Measurements from ENCODE around the gene UBASH3A.

The UBASH3A gene

GRCh38 chr21:42453224-42453985 is 49.7 kb downstream of the UBASH3A start:
- POLR2A ChIA-PET: interaction anchor here (1.4 kb wide), 1 partner anchor 8 kb away, joined by 3 read pairs; no protein-coding TSS in a partner anchor
- H3K27ac ChIP-seq (ENCODE audit: insufficient read depth in 1 of 2, low read depth in 1 of 2, low read length in 2 of 2, poor library complexity in 1 of 2, severe bottlenecking in 2 of 2): no peak overlapping the region
- 45% methylated on average over 17 of the region's 18 CpGs for WGBS (ENCODE audit: insufficient coverage)
- H3K4me3 ChIP-seq (ENCODE audit: control insufficient read depth in 1 of 7, extremely low read depth in 1 of 7, insufficient read depth in 4 of 7, low read depth in 2 of 7, low read length in 6 of 7): peak overlapping the region in 1 of 7 experiments; percentile 35
- peak in 1 of 3 donors; percentile 28 for DNase-seq
- no peaks in the 10 kb centered on the region for H3K27me3 ChIP-seq (replicated peaks in 2 of 5; ENCODE audit: control insufficient read depth in 4 of 5, insufficient read depth in 5 of 5, low read length in 4 of 5)
- peaks cover 5 to 49% (median 37%) of the 10 kb centered on the region in 4 experiments for H3K4me1 ChIP-seq (ENCODE audit: control extremely low read depth in 1 of 4, control insufficient read depth in 4 of 4, insufficient read depth in 4 of 4, low read length in 3 of 4)
- no peaks in the 10 kb centered on the region for H3K9me3 ChIP-seq (ENCODE audit: control extremely low read depth in 1 of 5, control insufficient read depth in 4 of 5, insufficient read depth in 2 of 5, low read depth in 1 of 5, low read length in 4 of 5)
- no peaks in the 10 kb centered on the region for H3K36me3 ChIP-seq (ENCODE audit: control insufficient read depth in 4 of 4, insufficient read depth in 4 of 4, low read length in 3 of 4)
- CTCF ChIA-PET: interaction anchor here (0.9 to 7.0 kb wide), 9 partner anchors 11 to 177 kb away, joined by 3 to 37 read pairs (median 4); no protein-coding TSS in a partner anchor

GRCh38 chr21:42453986-42454570 is 50.4 kb downstream of the UBASH3A start:
- CTCF ChIA-PET: interaction anchor here (0.9 to 7.0 kb wide), 8 partner anchors 13 to 178 kb away, joined by 3 to 37 read pairs (median 4); no protein-coding TSS in a partner anchor
- no peaks in the 10 kb centered on the region for H3K36me3 ChIP-seq (ENCODE audit: control insufficient read depth in 4 of 4, insufficient read depth in 4 of 4, low read length in 3 of 4)
- DNase-seq: no peak

GRCh38 chr21:42454786-42455185 is 51.1 kb downstream of the UBASH3A start:
- H3K9me3 ChIP-seq (ENCODE audit: control extremely low read depth in 1 of 5, control insufficient read depth in 4 of 5, insufficient read depth in 2 of 5, low read depth in 1 of 5, low read length in 4 of 5): no peaks in the 10 kb centered on the region
- H3K27ac ChIP-seq (ENCODE audit: insufficient read depth in 1 of 2, low read depth in 1 of 2, low read length in 2 of 2, poor library complexity in 1 of 2, severe bottlenecking in 2 of 2): no peak overlapping the region
- ChIA-PET CTCF (interaction anchor here (0.6 to 7.0 kb wide), 14 partner anchors 12 to 291 kb away, joined by 3 to 36 read pairs (median 3); no protein-coding TSS in a partner anchor), POLR2A (interaction anchor here (0.8 kb wide), 1 partner anchor 14 kb away, joined by 3 read pairs; no protein-coding TSS in a partner anchor)
- no peak overlapping the region for H3K4me3 ChIP-seq (ENCODE audit: control insufficient read depth in 1 of 7, extremely low read depth in 1 of 7, insufficient read depth in 4 of 7, low read depth in 2 of 7, low read length in 6 of 7)
- no peaks in the 10 kb centered on the region for H3K36me3 ChIP-seq (ENCODE audit: control insufficient read depth in 4 of 4, insufficient read depth in 4 of 4, low read length in 3 of 4)
- no peak for DNase-seq
- WGBS (ENCODE audit: insufficient coverage): 85% methylated on average over 7 of the region's 9 CpGs
- H3K4me1 ChIP-seq (ENCODE audit: control extremely low read depth in 1 of 4, control insufficient read depth in 4 of 4, insufficient read depth in 4 of 4, low read length in 3 of 4): peaks cover 5 to 60% (median 41%) of the 10 kb centered on the region in 4 experiments
- H3K27me3 ChIP-seq (replicated peaks in 2 of 5; ENCODE audit: control insufficient read depth in 4 of 5, insufficient read depth in 5 of 5, low read length in 4 of 5): no peaks in the 10 kb centered on the region

More at GRCh38 chr21:42453986-42454570, 50.4 kb downstream of the UBASH3A start:
- H3K9me3 ChIP-seq (ENCODE audit: control extremely low read depth in 1 of 5, control insufficient read depth in 4 of 5, insufficient read depth in 2 of 5, low read depth in 1 of 5, low read length in 4 of 5): no peaks in the 10 kb centered on the region
- no peaks in the 10 kb centered on the region for H3K27me3 ChIP-seq (replicated peaks in 2 of 5; ENCODE audit: control insufficient read depth in 4 of 5, insufficient read depth in 5 of 5, low read length in 4 of 5)
- POLR2A ChIA-PET: no interaction called here
- H3K4me1 ChIP-seq (ENCODE audit: control extremely low read depth in 1 of 4, control insufficient read depth in 4 of 4, insufficient read depth in 4 of 4, low read length in 3 of 4): peaks cover 5 to 54% (median 38%) of the 10 kb centered on the region in 4 experiments
- 95% methylated on average over 17 of the region's 19 CpGs for WGBS (ENCODE audit: insufficient coverage)
- no peak overlapping the region for H3K27ac ChIP-seq (ENCODE audit: insufficient read depth in 1 of 2, low read depth in 1 of 2, low read length in 2 of 2, poor library complexity in 1 of 2, severe bottlenecking in 2 of 2)
- no peak overlapping the region for H3K4me3 ChIP-seq (ENCODE audit: control insufficient read depth in 1 of 7, extremely low read depth in 1 of 7, insufficient read depth in 4 of 7, low read depth in 2 of 7, low read length in 6 of 7)

- peak in 1 of 3 donors; percentile 30 for DNase-seq
- Histone ChIP-seq H3K4me1 (ENCODE audit: control extremely low read depth in 1 of 4, control insufficient read depth in 4 of 4, insufficient read depth in 4 of 4, low read length in 3 of 4) (peaks cover 5 to 62% (median 44%) of the 10 kb centered on the region in 4 experiments), H3K27me3 (replicated peaks in 2 of 5; ENCODE audit: control insufficient read depth in 4 of 5, insufficient read depth in 5 of 5, low read length in 4 of 5) (no peaks in the 10 kb centered on the region), H3K4me3 (ENCODE audit: control insufficient read depth in 1 of 7, extremely low read depth in 1 of 7, insufficient read depth in 4 of 7, low read depth in 2 of 7, low read length in 6 of 7) (no peak overlapping the region), H3K27ac (ENCODE audit: insufficient read depth in 1 of 2, low read depth in 1 of 2, low read length in 2 of 2, poor library complexity in 1 of 2, severe bottlenecking in 2 of 2) (no peak overlapping the region), H3K9me3 (ENCODE audit: control extremely low read depth in 1 of 5, control insufficient read depth in 4 of 5, insufficient read depth in 2 of 5, low read depth in 1 of 5, low read length in 4 of 5) (no peaks in the 10 kb centered on the region), H3K36me3 (ENCODE audit: control insufficient read depth in 4 of 4, insufficient read depth in 4 of 4, low read length in 3 of 4) (no peaks in the 10 kb centered on the region)
- ChIA-PET CTCF (interaction anchor here (0.6 to 7.0 kb wide), 15 partner anchors 12 to 291 kb away, joined by 3 to 36 read pairs (median 3); no protein-coding TSS in a partner anchor), POLR2A (interaction anchor here (0.8 kb wide), 1 partner anchor 13 kb away, joined by 3 read pairs; no protein-coding TSS in a partner anchor)
- 85% methylated on average over 9 of the region's 9 CpGs for WGBS (ENCODE audit: insufficient coverage)
Observed at GRCh38 chr21:42455196-42455595, 51.5 kb downstream of the UBASH3A start.

DNA sequence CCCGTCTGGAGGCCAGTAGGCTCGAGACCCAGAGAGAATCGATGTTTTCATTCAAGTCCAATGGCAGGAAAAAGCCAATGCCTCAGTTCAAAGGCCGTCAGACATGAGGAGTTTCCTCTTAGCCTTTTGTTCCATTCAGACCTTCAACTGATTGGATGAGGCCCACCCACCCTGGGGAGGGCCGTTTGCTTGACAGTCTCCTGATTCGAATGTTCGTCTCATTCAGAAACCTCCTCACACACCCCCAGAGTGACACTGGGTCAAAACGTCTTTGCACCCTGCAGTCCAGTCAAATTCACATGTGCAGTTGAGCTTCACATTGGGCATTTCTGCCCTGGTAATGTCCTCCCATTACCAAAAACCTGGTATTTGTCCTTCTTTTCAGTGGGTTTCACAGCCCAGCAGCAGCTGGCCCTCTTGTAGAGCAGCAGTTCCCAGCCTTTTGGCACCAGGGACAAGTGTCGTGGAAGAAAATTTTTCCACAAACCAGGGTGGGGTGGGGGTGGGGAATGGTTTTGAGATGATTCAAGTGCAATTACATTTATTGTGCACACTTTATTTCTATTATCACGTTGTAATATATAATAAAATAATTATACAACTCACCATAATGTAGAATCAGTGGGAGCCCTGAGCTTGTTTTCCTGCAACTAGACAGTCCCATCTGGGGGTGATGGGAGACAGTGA is 52.2 kb downstream of the UBASH3A start:
- no peaks in the 10 kb centered on the region for H3K9me3 ChIP-seq (ENCODE audit: control extremely low read depth in 1 of 5, control insufficient read depth in 4 of 5, insufficient read depth in 2 of 5, low read depth in 1 of 5, low read length in 4 of 5)
- no peaks in the 10 kb centered on the region for H3K36me3 ChIP-seq (ENCODE audit: control insufficient read depth in 4 of 4, insufficient read depth in 4 of 4, low read length in 3 of 4)
- no peaks in the 10 kb centered on the region for H3K27me3 ChIP-seq (replicated peaks in 2 of 5; ENCODE audit: control insufficient read depth in 4 of 5, insufficient read depth in 5 of 5, low read length in 4 of 5)
- 95% methylated on average over 8 of the region's 10 CpGs for WGBS (ENCODE audit: insufficient coverage)
- no peak overlapping the region for H3K27ac ChIP-seq (ENCODE audit: insufficient read depth in 1 of 2, low read depth in 1 of 2, low read length in 2 of 2, poor library complexity in 1 of 2, severe bottlenecking in 2 of 2)
- H3K4me3 ChIP-seq (ENCODE audit: control insufficient read depth in 1 of 7, extremely low read depth in 1 of 7, insufficient read depth in 4 of 7, low read depth in 2 of 7, low read length in 6 of 7): no peak overlapping the region
- DNase-seq: no peak
- H3K4me1 ChIP-seq (ENCODE audit: control extremely low read depth in 1 of 4, control insufficient read depth in 4 of 4, insufficient read depth in 4 of 4, low read length in 3 of 4): peaks cover 5 to 62% (median 45%) of the 10 kb centered on the region in 4 experiments
- ChIA-PET CTCF (interaction anchor here (0.7 to 7.0 kb wide), 12 partner anchors 11 to 292 kb away, joined by 3 to 36 read pairs (median 3); no protein-coding TSS in a partner anchor), POLR2A (no interaction called here)

- H3K27me3 ChIP-seq (replicated peaks in 2 of 5; ENCODE audit: control insufficient read depth in 4 of 5, insufficient read depth in 5 of 5, low read length in 4 of 5): no peaks in the 10 kb centered on the region
- no peaks in the 10 kb centered on the region for H3K9me3 ChIP-seq (ENCODE audit: control extremely low read depth in 1 of 5, control insufficient read depth in 4 of 5, insufficient read depth in 2 of 5, low read depth in 1 of 5, low read length in 4 of 5)
- no peak for DNase-seq
- H3K4me3 ChIP-seq (ENCODE audit: control insufficient read depth in 1 of 7, extremely low read depth in 1 of 7, insufficient read depth in 4 of 7, low read depth in 2 of 7, low read length in 6 of 7): no peak overlapping the region
- WGBS (ENCODE audit: insufficient coverage): 100% methylated on average over 2 of the region's 8 CpGs
- H3K4me1 ChIP-seq (ENCODE audit: control extremely low read depth in 1 of 4, control insufficient read depth in 4 of 4, insufficient read depth in 4 of 4, low read length in 3 of 4): peaks cover 6 to 63% (median 48%) of the 10 kb centered on the region in 4 experiments
- H3K27ac ChIP-seq (ENCODE audit: insufficient read depth in 1 of 2, low read depth in 1 of 2, low read length in 2 of 2, poor library complexity in 1 of 2, severe bottlenecking in 2 of 2): no peak overlapping the region
- H3K36me3 ChIP-seq (ENCODE audit: control insufficient read depth in 4 of 4, insufficient read depth in 4 of 4, low read length in 3 of 4): no peaks in the 10 kb centered on the region
- ChIA-PET CTCF (interaction anchor here (0.7 to 7.0 kb wide), 6 partner anchors 11 to 119 kb away, joined by 3 to 36 read pairs (median 3); no protein-coding TSS in a partner anchor), POLR2A (no interaction called here)
Observed at GRCh38 chr21:42456457-42456856, 52.8 kb downstream of the UBASH3A start.

Measured in common myeloid progenitor, CD34-positive (primary cell).